HepG2 (cell line): ENCODE measurements around the gene PHKB. TPM values are rescaled to one million over a fixed set of nuclear protein-coding genes. Genes with fewer than 3 reads are reported as not detected.

ENCODE experiments used
- ATF4 ChIP-seq, 2 experiments: fragments of 450-650 bp in 1 of 2; sonication (generic) in 1 of 2; formaldehyde crosslinking; IDR thresholded peaks; 2 replicates each; pipeline versions ENCODE4 v1.5.0 to v1.8.0; 2020 to 2022; ENCODE audit warnings: mild to moderate bottlenecking in 1 of 2, missing genetic modification reagents in 1 of 2
- KAT2B ChIP-seq: fragments of 150-350 bp; IDR thresholded peaks from 2 replicates; pipeline ENCODE4 v1.6.1; 2014; ENCODE audit warnings: low read depth, low read length, borderline replicate concordance
- NCOA2 ChIP-seq: sonication (generic); formaldehyde crosslinking; IDR thresholded peaks from 2 replicates; pipeline ENCODE4 v1.8.0; 2022; ENCODE audit warnings: inconsistent platforms
- NR2F2 ChIP-seq: IDR thresholded peaks from 2 replicates; pipeline ENCODE4 v1.6.1; 2012; ENCODE audit warnings: low read depth, inconsistent platforms, borderline replicate concordance
- PBX2 ChIP-seq: IDR thresholded peaks from 2 replicates; pipeline ENCODE4 v1.6.1; 2016; ENCODE audit warnings: control low read depth
- REPIN1 ChIP-seq: sonication (generic); formaldehyde crosslinking; IDR thresholded peaks from 2 replicates; pipeline ENCODE4 v1.8.0; 2022; ENCODE audit warnings: missing genetic modification reagents, low read depth, mild to moderate bottlenecking, borderline replicate concordance
- SOX6 ChIP-seq, 2 experiments: fragments of 450-650 bp in 1 of 2; sonication (generic) in 1 of 2; formaldehyde crosslinking in 1 of 2; IDR thresholded peaks; 2 replicates each; pipeline versions ENCODE4 v1.4.0 to v1.6.1; 2017 to 2020; ENCODE audit warnings: antibody characterized with exemption in 1 of 2, mild to moderate bottlenecking in 1 of 2, missing genetic modification reagents in 1 of 2
- SP2 ChIP-seq: sonication (generic); formaldehyde crosslinking; IDR thresholded peaks from 2 replicates; pipeline ENCODE4 v1.5.1; 2020; ENCODE audit warnings: mild to moderate bottlenecking, missing genetic modification reagents
- TEAD2 ChIP-seq: sonication (generic); formaldehyde crosslinking; IDR thresholded peaks from 2 replicates; pipeline ENCODE4 v1.9.0; 2021; ENCODE audit warnings: missing genetic modification reagents
- TMF1 ChIP-seq: sonication (generic); formaldehyde crosslinking; IDR thresholded peaks from 2 replicates; pipeline ENCODE4 v1.8.1; 2022; ENCODE audit warnings: low read depth, missing genetic modification reagents
- ZBTB2 ChIP-seq: sonication (generic); formaldehyde crosslinking; IDR thresholded peaks from 2 replicates; pipeline ENCODE4 v1.8.0; 2022; ENCODE audit warnings: low read depth, missing genetic modification reagents
- ZBTB49 ChIP-seq: sonication (generic); formaldehyde crosslinking; IDR thresholded peaks from 2 replicates; pipeline ENCODE4 v1.4.0; 2020; ENCODE audit warnings: missing genetic modification reagents, borderline replicate concordance
- ZBTB8A ChIP-seq: sonication (generic); formaldehyde crosslinking; IDR thresholded peaks from 2 replicates; pipeline ENCODE4 v1.4.0; 2020; ENCODE audit warnings: mild to moderate bottlenecking, low read depth, missing genetic modification reagents, borderline replicate concordance
- ZMAT3 ChIP-seq: sonication (generic); formaldehyde crosslinking; conservative IDR thresholded peaks from 2 replicates; pipeline ENCODE4 v1.7.0; 2021; ENCODE audit warnings: missing genetic modification reagents
- ZMYM2 ChIP-seq: sonication (generic); formaldehyde crosslinking; IDR thresholded peaks from 2 replicates; pipeline ENCODE4 v1.8.0; 2022; ENCODE audit warnings: mild to moderate bottlenecking, missing genetic modification reagents
- ZNF230 ChIP-seq: sonication (generic); formaldehyde crosslinking; IDR thresholded peaks from 2 replicates; pipeline ENCODE4 v1.4.0; 2020; ENCODE audit warnings: mild to moderate bottlenecking, missing genetic modification reagents
- ZNF367 ChIP-seq: sonication (generic); formaldehyde crosslinking; IDR thresholded peaks from 2 replicates; pipeline ENCODE4 v1.4.0; 2020; ENCODE audit warnings: missing genetic modification reagents, borderline replicate concordance
- ZNF589 ChIP-seq: sonication (generic); formaldehyde crosslinking; conservative IDR thresholded peaks from 2 replicates; pipeline ENCODE4 v1.8.0; 2022; ENCODE audit warnings: mild to moderate bottlenecking, moderate library complexity, missing genetic modification reagents
- ZNF740 ChIP-seq: sonication (generic); formaldehyde crosslinking; IDR thresholded peaks from 2 replicates; pipeline ENCODE4 v1.4.0; 2020; ENCODE audit warnings: missing genetic modification reagents
- ZNF768 ChIP-seq: sonication (generic); formaldehyde crosslinking; IDR thresholded peaks from 2 replicates; pipeline ENCODE4 v1.4.0; 2020; ENCODE audit warnings: missing genetic modification reagents
- ZNF788 ChIP-seq: sonication (generic); formaldehyde crosslinking; IDR thresholded peaks from 2 replicates; pipeline ENCODE4 v1.5.0; 2020; ENCODE audit warnings: mild to moderate bottlenecking, missing genetic modification reagents, borderline replicate concordance
- ZNF879 ChIP-seq: sonication (generic); formaldehyde crosslinking; IDR thresholded peaks from 2 replicates; pipeline ENCODE4 v1.8.1; 2023; ENCODE audit warnings: missing genetic modification reagents
- ZSCAN25 ChIP-seq: sonication (generic); formaldehyde crosslinking; IDR thresholded peaks from 2 replicates; pipeline ENCODE4 v1.8.0; 2022; ENCODE audit warnings: mild to moderate bottlenecking, missing genetic modification reagents
- polyA plus RNA-seq, 8 experiments: library from polyadenylated mRNA; depleted of rRNA in 3 of 8; stranded (reverse) in 7 of 8; unstranded in 1 of 8; fragments of >200 nt; fragmentation: Illumina TruSeq in 4 of 8; extraction: Trizol in 4 of 8; gene quantifications; 2 replicates each; pipeline versions ENCODE4 v1.2.1 to v1.2.3, GENCODE V29; 2011 to 2016; ENCODE audit warnings: low read depth in 4 of 8, missing spikeins in 1 of 8, mixed read lengths in 1 of 8; ENCODE audit not compliant: insufficient read depth in 1 of 8
- total RNA-seq, 5 experiments: library from RNA; depleted of rRNA; stranded (reverse); fragments of >200 nt; fragmentation: Illumina TruSeq; extraction: Trizol; gene quantifications; 2 replicates each; pipeline ENCODE4 v1.2.3, GENCODE V29; 2016; ENCODE audit warnings: low read depth in 1 of 5

PHKB gene
- total and polyA plus RNA-seq, 2 of the 13 experiments (the other 11 are each of a cell fraction or from before 2014, with no cell fraction given) = 66.0 to 80.8 TPM

GRCh38 chr16:47538472-47538871 lies 77.3 kb downstream of the PHKB start (continued):
- TF ChIP-seq ZBTB2 (CRISPR knock-in tag) (no peak), TMF1 (CRISPR knock-in tag) (no peak), SOX6 (IDR thresholded peaks at IDR 0.05) (no peak), SOX6 (CRISPR knock-in tag; IDR thresholded peaks at IDR 0.05) (peak; percentile 94), KAT2B (no peak), ZBTB8A (CRISPR knock-in tag) (no peak), ZNF740 (CRISPR knock-in tag) (no peak; the same call in 1 of the 2 replicates), PBX2 (CRISPR knock-in tag) (no peak), NCOA2 (CRISPR knock-in tag) (peak; percentile 94), SP2 (CRISPR knock-in tag) (no peak), ZMYM2 (CRISPR knock-in tag) (peak; percentile 80), TEAD2 (CRISPR knock-in tag) (no peak), ZSCAN25 (CRISPR knock-in tag) (peak; percentile 75), ZNF367 (CRISPR knock-in tag) (no peak), ZNF879 (CRISPR knock-in tag) (no peak), ATF4 (CRISPR knock-in tag; IDR thresholded peaks at IDR 0.05) (peak in 1 of 2 experiments; percentile 38; a peak in 1 of 4 replicates), REPIN1 (peak; percentile 76; the same call in 1 of the 2 replicates), NR2F2 (peak; percentile 98), ZNF788 (CRISPR knock-in tag) (peak; percentile 94; the same call in 1 of the 2 replicates), ZNF768 (CRISPR knock-in tag) (no peak), ZBTB49 (CRISPR knock-in tag) (no peak), ZNF230 (CRISPR knock-in tag) (no peak), ZNF589 (CRISPR knock-in tag) (peak; percentile 73; the same call in 1 of the 2 replicates), ZMAT3 (CRISPR knock-in tag) (peak; percentile 80; the same call in 1 of the 2 replicates)
